Esophagus squamous epithelium (tissue), 5 donors: ENCODE measurements around the gene VEPH1. TPM values are rescaled to one million over a fixed set of nuclear protein-coding genes. Genes with fewer than 3 reads are reported as not detected.
"Not testable (repeated sequence)": the region's sequence is repeated elsewhere in the genome, so short reads cannot be mapped to it uniquely, and the experiment has no call there.

Source experiments
- DNase-seq: peaks from one replicate; lab custom pipeline; 2025; lab: John Stamatoyannopoulos, UW
- H3K27ac ChIP-seq, 4 donors: fragments of 200-600 bp; sonication (generic); one replicate each; pipeline ENCODE4 v1.5.1; 2016 to 2019; ENCODE audit warnings: mild to moderate bottlenecking in 1 of 4
- H3K27me3 ChIP-seq, 4 donors: fragments of 200-600 bp; sonication (generic); 1 replicate in 3 of 4; 2 replicates in 1 of 4; pipeline versions ENCODE4 v1.5.1 to v1.6.0; 2017 to 2021; ENCODE audit warnings: antibody characterized with exemption in 1 of 4
- H3K36me3 ChIP-seq, 3 donors: fragments of 200-600 bp; sonication (generic); one replicate each; pipeline ENCODE4 v1.5.1; 2016 to 2019
- H3K4me1 ChIP-seq, 3 donors: fragments of 200-600 bp; sonication (generic); one replicate each; pipeline ENCODE4 v1.5.1; 2017 to 2019
- H3K4me3 ChIP-seq, 4 donors: fragments of 200-600 bp; sonication (generic); 1 replicate in 3 of 4; 2 replicates in 1 of 4; pipeline ENCODE4 v1.5.1; 2016 to 2019; ENCODE audit warnings: mild to moderate bottlenecking in 2 of 4, moderate library complexity in 1 of 4
- H3K9me3 ChIP-seq, 3 donors: fragments of 200-600 bp; sonication (generic); one replicate each; pipeline ENCODE4 v1.5.1; 2016 to 2019
- POLR2A ChIP-seq, 4 donors: fragments of 450-650 bp; IDR thresholded peaks; one replicate each; pipeline ENCODE4 v1.6.1; 2017; ENCODE audit warnings: antibody characterized with exemption in 4 of 4, mild to moderate bottlenecking in 4 of 4, moderate library complexity in 3 of 4
- WGBS, 2 donors: methylation state at CpG; one replicate each; pipeline ENCODE4 v1.1.5; 2018; 5-methylcytosine and 5-hydroxymethylcytosine counted together
- intact Hi-C: fragments of 100-400 bp; cut with DNase I; formaldehyde crosslinking; loops from one replicate; pipeline ENCODE4 v1.15.0; 2022
- total RNA-seq, 4 donors: library from RNA; depleted of rRNA; stranded (reverse); fragments of >200 nt; gene quantifications; one replicate each; pipeline ENCODE4 v1.1.0, GENCODE V29; 2016
- TF ChIP-seq, protein P1 (sequence below), 6 experiments: fragments of 450-650 bp in 4 of 6; fragments of 200-600 bp in 2 of 6; sonication (generic) in 2 of 6; IDR thresholded peaks; one replicate each; pipeline ENCODE4 v1.5.1; 2016 to 2019; ENCODE audit warnings: antibody characterized with exemption in 6 of 6, mild to moderate bottlenecking in 4 of 6, moderate library complexity in 4 of 6
- donor health status: DM: yes; HTN: yes; CAD: no.

VEPH1 gene
- total RNA-seq, 4 donors from 2014 or later: not detected

DNA sequence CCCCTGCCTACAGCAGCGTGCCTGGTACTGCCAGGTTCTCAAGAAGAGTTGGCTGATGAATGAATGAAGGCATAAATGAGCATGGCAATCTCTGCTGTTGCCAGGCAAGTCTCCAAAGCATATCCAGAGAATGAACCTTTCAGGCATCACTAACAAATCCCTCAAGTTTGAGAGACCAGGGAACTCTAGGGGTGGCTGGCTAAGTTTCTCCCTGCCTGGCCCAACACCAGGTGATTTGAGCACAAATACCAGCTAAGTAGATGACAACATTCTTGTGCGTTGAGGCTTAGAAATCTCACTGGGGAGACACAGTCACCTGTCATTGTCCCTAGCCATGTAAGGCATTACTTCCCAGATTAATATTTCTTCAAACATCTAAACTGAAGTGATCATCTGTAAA is 147.9 kb downstream of the VEPH1 start:
- H3K27me3 ChIP-seq: no peaks in the 10 kb centered on the region
- intact Hi-C loops: no loop called here
- H3K4me1 ChIP-seq: no peaks in the 10 kb centered on the region
- no peak overlapping the region for H3K27ac ChIP-seq
- H3K4me3 ChIP-seq: no peak overlapping the region
- no peaks in the 10 kb centered on the region for H3K36me3 ChIP-seq
- WGBS, 2 donors: 54 to 56% methylated on average over 2 of the region's 2 CpGs
- no peak for TF ChIP-seq POLR2A (IDR thresholded peaks at IDR 0.05)
- TF ChIP-seq, protein P1, sequence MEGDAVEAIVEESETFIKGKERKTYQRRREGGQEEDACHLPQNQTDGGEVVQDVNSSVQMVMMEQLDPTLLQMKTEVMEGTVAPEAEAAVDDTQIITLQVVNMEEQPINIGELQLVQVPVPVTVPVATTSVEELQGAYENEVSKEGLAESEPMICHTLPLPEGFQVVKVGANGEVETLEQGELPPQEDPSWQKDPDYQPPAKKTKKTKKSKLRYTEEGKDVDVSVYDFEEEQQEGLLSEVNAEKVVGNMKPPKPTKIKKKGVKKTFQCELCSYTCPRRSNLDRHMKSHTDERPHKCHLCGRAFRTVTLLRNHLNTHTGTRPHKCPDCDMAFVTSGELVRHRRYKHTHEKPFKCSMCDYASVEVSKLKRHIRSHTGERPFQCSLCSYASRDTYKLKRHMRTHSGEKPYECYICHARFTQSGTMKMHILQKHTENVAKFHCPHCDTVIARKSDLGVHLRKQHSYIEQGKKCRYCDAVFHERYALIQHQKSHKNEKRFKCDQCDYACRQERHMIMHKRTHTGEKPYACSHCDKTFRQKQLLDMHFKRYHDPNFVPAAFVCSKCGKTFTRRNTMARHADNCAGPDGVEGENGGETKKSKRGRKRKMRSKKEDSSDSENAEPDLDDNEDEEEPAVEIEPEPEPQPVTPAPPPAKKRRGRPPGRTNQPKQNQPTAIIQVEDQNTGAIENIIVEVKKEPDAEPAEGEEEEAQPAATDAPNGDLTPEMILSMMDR (IDR thresholded peaks at IDR 0.05): no peak
- DNase-seq: no peak
- no peaks in the 10 kb centered on the region for H3K9me3 ChIP-seq

DNA sequence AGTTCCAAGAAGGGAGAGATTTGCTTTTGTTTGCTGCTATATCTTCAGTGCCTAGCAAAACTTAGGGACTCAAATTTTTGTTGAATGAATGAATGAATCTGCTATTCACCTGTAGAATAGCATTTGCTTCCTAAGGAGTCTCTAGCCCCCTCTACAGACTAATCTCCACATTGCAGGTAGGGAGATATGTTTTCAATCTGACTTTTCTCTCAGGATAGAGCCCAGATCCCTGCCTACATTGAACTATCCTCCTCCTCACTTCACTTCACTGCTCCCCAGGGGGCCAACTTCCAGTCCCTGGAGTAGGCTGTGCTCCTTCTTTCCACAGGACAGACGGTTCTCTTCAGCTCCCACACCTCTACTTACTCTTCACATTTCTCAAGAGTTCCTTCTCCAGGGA is 148.5 kb downstream of the VEPH1 start:
- WGBS, 2 donors: 25 to 36% methylated on average over 1 of the region's 1 CpG
- TF ChIP-seq, protein P1 (IDR thresholded peaks at IDR 0.05): no peak
- no peak for TF ChIP-seq POLR2A (IDR thresholded peaks at IDR 0.05)
- Histone ChIP-seq H3K4me3 (no peak overlapping the region), H3K27me3 (no peaks in the 10 kb centered on the region), H3K9me3 (no peaks in the 10 kb centered on the region), H3K4me1 (no peaks in the 10 kb centered on the region), H3K36me3 (no peaks in the 10 kb centered on the region), H3K27ac (no peak overlapping the region)
- intact Hi-C loops: no loop called here
- DNase-seq: no peak

DNA sequence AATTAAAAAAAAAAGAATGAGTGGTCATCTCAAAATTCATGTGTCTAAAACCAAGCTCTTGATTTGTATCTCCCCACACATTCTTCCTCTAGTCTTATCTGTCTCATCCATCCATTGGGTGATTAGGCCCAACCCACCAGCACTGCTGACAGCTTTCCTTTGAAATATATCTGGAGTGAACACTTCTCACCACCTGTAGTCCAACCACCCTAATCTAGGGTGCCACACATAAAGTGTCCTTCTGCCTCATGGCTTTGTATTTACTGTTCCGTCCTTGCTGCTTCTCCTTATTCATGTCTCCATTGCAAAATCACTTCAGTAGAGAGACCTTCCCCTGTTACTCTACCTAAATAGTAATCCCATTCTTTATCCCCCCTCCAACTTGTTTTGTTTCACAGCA is 149.0 kb downstream of the VEPH1 start:
- no peaks in the 10 kb centered on the region for H3K4me1 ChIP-seq
- TF ChIP-seq POLR2A (IDR thresholded peaks at IDR 0.05): no peak
- TF ChIP-seq, protein P1 (IDR thresholded peaks at IDR 0.05): no peak
- WGBS, 2 donors: 95 to 100% methylated on average over 1 of the region's 1 CpG
- no peaks in the 10 kb centered on the region for H3K9me3 ChIP-seq
- no peaks in the 10 kb centered on the region for H3K27me3 ChIP-seq
- no peak overlapping the region for H3K4me3 ChIP-seq
- no peaks in the 10 kb centered on the region for H3K36me3 ChIP-seq
- intact Hi-C loops: no loop called here
- no peak for DNase-seq
- no peak overlapping the region for H3K27ac ChIP-seq

DNA sequence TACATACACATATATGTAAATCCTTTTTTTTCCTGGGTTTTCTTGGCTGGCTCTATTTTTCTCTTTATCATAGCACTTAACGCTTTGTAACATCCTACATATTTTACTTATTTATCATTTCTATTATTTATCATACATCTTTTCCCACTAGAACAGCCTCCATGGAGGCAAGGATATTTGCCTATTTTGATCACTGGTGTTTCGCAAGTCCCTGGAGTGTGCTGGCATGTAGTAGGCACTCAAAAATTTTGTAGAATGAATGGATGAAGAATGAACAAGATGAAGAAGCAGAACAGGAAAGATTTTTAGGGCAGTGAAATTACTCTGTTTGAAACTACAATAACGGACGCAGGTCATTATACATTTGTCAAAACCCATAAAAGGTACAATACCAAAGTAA is 149.6 kb downstream of the VEPH1 start:
- Histone ChIP-seq H3K4me1 (no peaks in the 10 kb centered on the region), H3K36me3 (no peaks in the 10 kb centered on the region), H3K27ac (no peak overlapping the region), H3K27me3 (no peaks in the 10 kb centered on the region), H3K4me3 (no peak overlapping the region), H3K9me3 (no peaks in the 10 kb centered on the region)
- intact Hi-C loops: no loop called here
- no peak for TF ChIP-seq POLR2A (IDR thresholded peaks at IDR 0.05)
- TF ChIP-seq, protein P1 (IDR thresholded peaks at IDR 0.05): no peak
- DNase-seq: no peak
- WGBS, 2 donors: 81 to 93% methylated on average over 4 of the region's 4 CpGs

DNA sequence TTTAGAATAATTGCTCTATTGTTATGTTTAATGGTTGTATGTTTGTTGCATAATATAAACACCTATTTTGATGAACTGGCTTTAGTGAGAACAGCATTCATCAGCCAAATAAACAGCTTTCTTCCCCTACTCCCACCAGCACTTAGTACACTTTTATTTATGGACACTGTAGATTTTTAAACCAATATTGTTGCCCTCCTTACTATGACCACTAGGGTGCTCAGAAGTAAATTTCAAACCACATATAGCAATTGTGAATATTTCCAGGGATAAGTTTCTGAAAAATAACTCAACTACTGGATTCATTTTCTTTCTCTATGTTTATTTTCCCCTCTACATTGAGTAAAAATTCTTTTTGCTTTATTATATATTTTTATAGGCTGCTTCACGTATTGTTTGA is 151.2 kb downstream of the VEPH1 start:
- Histone ChIP-seq H3K27me3 (no peaks in the 10 kb centered on the region), H3K4me1 (no peaks in the 10 kb centered on the region), H3K27ac (no peak overlapping the region), H3K36me3 (no peaks in the 10 kb centered on the region), H3K9me3 (no peaks in the 10 kb centered on the region), H3K4me3 (no peak overlapping the region)
- TF ChIP-seq, protein P1 (IDR thresholded peaks at IDR 0.05): peak in 1 of 6 experiments; percentile 7
- no peak for TF ChIP-seq POLR2A (IDR thresholded peaks at IDR 0.05)
- DNase-seq: no peak
- WGBS, 2 donors: 31 to 78% methylated on average over 1 of the region's 1 CpG
- intact Hi-C loops: no loop called here

DNA sequence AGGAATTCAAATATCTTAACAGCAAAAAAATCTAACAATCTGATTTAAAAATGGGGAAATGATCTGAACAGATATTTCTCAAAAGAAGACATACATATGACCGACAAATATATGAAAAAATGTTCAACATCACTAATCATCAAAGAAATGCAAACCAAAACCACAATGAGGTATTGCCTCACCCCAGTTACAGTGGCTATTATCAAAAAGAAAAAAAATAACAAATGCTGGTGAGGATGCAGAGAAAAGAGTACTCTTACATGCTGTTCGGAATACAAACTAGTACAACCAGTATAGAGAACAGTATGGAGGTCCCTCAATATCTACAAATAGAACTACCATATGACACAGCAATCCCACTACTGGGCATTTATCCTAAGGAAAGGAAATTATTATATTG is 152.6 kb downstream of the VEPH1 start:
- H3K4me3 ChIP-seq, H3K36me3 ChIP-seq, H3K4me1 ChIP-seq, intact Hi-C loops, DNase-seq, H3K27me3 ChIP-seq, H3K27ac ChIP-seq, H3K9me3 ChIP-seq: not testable (repeated sequence)
- 70 to 80% methylated on average over 2 of the region's 2 CpGs for WGBS, 2 donors

DNA sequence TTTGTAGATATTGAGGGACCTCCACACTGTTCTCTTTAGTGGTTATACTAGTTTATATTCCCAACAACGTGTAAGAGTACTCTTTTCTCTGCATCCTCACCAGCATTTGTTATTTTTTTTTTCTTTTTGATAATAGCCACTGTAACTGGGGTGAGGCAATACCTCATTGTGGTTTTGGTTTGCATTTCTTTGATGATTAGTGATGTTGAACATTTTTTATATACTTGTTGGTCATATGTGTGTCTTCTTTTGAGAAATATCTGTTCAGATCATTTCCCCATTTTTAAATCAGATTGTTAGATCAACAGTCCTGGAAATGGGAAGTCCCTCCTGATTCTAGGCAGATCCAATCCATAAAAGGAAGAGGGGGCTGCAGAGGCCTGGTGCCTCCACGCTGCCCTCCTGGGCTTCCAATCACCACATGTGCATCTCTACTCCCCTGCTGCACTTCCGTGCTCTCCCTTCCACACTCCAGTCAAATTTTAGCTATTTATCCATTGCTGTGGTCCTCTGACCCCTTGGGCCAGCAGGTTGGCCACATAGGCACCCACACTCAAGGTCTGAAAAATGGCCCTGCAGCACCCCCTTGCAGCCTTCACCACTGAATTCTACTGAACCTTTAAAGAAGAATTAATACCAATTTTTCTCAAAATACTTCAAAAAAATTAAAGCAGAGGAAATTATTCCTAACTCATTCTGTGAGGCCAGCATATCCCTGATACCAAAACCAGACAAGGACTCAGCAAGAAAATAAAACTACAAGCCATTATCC is 154.7 kb downstream of the VEPH1 start:
- H3K4me3 ChIP-seq, H3K9me3 ChIP-seq, H3K27me3 ChIP-seq, H3K27ac ChIP-seq, H3K4me1 ChIP-seq, DNase-seq, intact Hi-C loops, H3K36me3 ChIP-seq: not testable (repeated sequence)
- WGBS, 2 donors: 63 to 70% methylated on average over 3 of the region's 3 CpGs
